K562 (cell line): ENCODE results near the gene GLB1L2.

ENCODE experiments used
- CBX2 ChIP-seq: fragments of 200-600 bp; sonication (generic); IDR thresholded peaks from one replicate; pipeline ENCODE4 v1.6.1; 2012; ENCODE audit warnings: mild to moderate bottlenecking, low read length, inconsistent platforms; ENCODE audit not compliant: insufficient read depth, poor library complexity, severe bottlenecking
- RBM15 ChIP-seq: fragments of 200-400 bp; formaldehyde crosslinking; IDR thresholded peaks from 2 replicates; pipeline ENCODE4 v1.6.1; 2018; ENCODE audit warnings: mild to moderate bottlenecking, low read length, moderate library complexity; ENCODE audit not compliant: insufficient read depth
- SP1 ChIP-seq: sonication (generic); formaldehyde crosslinking; IDR thresholded peaks from 2 replicates; pipeline ENCODE4 v1.8.1; 2022; ENCODE audit warnings: mild to moderate bottlenecking, missing genetic modification reagents

DNA sequence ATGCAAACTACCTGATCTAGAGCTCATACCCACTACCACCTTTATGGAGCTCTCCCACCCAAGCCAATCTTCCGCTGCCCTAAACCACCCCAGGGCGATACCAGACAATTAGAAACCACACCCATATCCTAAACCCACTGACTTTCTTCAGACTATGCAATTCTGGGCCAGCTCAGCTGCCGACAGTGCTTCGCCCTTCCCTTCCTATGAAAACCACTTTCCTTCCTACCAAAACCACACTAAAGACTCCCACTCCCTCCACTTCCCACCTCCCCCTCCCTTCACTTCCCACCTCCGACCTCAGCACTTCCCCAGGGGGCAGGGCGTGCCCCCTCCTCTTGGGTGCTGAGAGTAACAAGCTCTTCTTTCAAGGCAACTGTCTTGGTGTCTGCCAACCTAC, 55.2 kb downstream of the GLB1L2 start:
- TF ChIP-seq CBX2 (no peak), RBM15 (no peak), SP1 (no peak)
